Body of pancreas (tissue), 4 donors: ENCODE results near the gene SMIM35. TPM values are rescaled to one million over a fixed set of nuclear protein-coding genes. Genes with fewer than 3 reads are reported as not detected.

Experiments
- ATAC-seq: fragments of 150-250 bp; one replicate; pipeline ENCODE4 v1.9.1; 2016
- DNase-seq, 4 donors: peaks; one replicate each; pipeline ENCODE4 v3.0.0-alpha.2; 2019
- H3K27ac ChIP-seq, 4 donors: fragments of 200-600 bp; sonication (generic); 1 replicate in 3 of 4; 2 replicates in 1 of 4; pipeline versions ENCODE4 v1.5.1 to v1.6.1; 2016 to 2019; ENCODE audit warnings: mild to moderate bottlenecking in 1 of 4, mixed read lengths in 1 of 4, moderate library complexity in 1 of 4
- H3K27me3 ChIP-seq, 2 donors: fragments of 200-600 bp; sonication (generic); one replicate each; pipeline ENCODE4 v1.6.0; 2016; ENCODE audit warnings: mild to moderate bottlenecking in 1 of 2
- H3K36me3 ChIP-seq, 2 donors: fragments of 200-600 bp; sonication (generic); replicated peaks in 1 of 2; 2 replicates each; pipeline ENCODE4 v1.5.1; 2016; ENCODE audit warnings: low read depth in 2 of 2; ENCODE audit not compliant: insufficient read depth in 1 of 2
- H3K4me1 ChIP-seq: fragments of 200-600 bp; sonication (generic); one replicate; pipeline ENCODE4 v1.6.0; 2016
- H3K4me3 ChIP-seq, 2 donors: fragments of 200-600 bp; sonication (generic); 1 replicate in 1 of 2; 2 replicates in 1 of 2; pipeline ENCODE4 v1.5.1; 2016 to 2019
- H3K9me3 ChIP-seq, 3 donors: fragments of 200-600 bp; sonication (generic); 1 replicate in 2 of 3; 2 replicates in 1 of 3; pipeline ENCODE4 v1.5.1; 2016
- POLR2A ChIP-seq, 3 donors: fragments of 450-650 bp; IDR thresholded peaks; one replicate each; pipeline ENCODE4 v1.6.1; 2016; ENCODE audit warnings: antibody characterized with exemption in 3 of 3, mild to moderate bottlenecking in 2 of 3
- whole genome bisulfite sequencing, 2 donors: methylation state at CpG; one replicate each; pipeline ENCODE4 v1.1.5; 2017; 5-methylcytosine and 5-hydroxymethylcytosine counted together
- intact Hi-C: fragments of 100-400 bp; cut with DNase I; formaldehyde crosslinking; loops from one replicate; pipeline ENCODE4 v1.15.1; 2023
- total RNA-seq, 2 donors: library from RNA; depleted of rRNA; stranded (reverse); fragments of >200 nt; gene quantifications; one replicate each; pipeline ENCODE4 v1.1.0, GENCODE V29; 2016
- TF ChIP-seq, protein P1 (sequence below), 7 experiments: fragments of 450-650 bp in 4 of 7; fragments of 200-600 bp in 3 of 7; sonication (generic) in 3 of 7; IDR thresholded peaks; one replicate each; pipeline ENCODE4 v1.5.1; 2016 to 2019; ENCODE audit warnings: antibody characterized with exemption in 7 of 7

Gene SMIM35
- total RNA-seq, 2 donors from 2014 or later, result not detected

- intact Hi-C loops, result no loop called here
- H3K27me3 ChIP-seq, result no peaks in the 10 kb centered on the region
- no peak for ATAC-seq
- no peaks in the 10 kb centered on the region for H3K36me3 ChIP-seq
- no peak overlapping the region for H3K27ac ChIP-seq
- no peak for TF ChIP-seq POLR2A (IDR thresholded peaks at IDR 0.05)
- TF ChIP-seq, protein P1, sequence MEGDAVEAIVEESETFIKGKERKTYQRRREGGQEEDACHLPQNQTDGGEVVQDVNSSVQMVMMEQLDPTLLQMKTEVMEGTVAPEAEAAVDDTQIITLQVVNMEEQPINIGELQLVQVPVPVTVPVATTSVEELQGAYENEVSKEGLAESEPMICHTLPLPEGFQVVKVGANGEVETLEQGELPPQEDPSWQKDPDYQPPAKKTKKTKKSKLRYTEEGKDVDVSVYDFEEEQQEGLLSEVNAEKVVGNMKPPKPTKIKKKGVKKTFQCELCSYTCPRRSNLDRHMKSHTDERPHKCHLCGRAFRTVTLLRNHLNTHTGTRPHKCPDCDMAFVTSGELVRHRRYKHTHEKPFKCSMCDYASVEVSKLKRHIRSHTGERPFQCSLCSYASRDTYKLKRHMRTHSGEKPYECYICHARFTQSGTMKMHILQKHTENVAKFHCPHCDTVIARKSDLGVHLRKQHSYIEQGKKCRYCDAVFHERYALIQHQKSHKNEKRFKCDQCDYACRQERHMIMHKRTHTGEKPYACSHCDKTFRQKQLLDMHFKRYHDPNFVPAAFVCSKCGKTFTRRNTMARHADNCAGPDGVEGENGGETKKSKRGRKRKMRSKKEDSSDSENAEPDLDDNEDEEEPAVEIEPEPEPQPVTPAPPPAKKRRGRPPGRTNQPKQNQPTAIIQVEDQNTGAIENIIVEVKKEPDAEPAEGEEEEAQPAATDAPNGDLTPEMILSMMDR (IDR thresholded peaks at IDR 0.05), result no peak
- H3K4me3 ChIP-seq, result no peak overlapping the region
- no peak for DNase-seq
- 71 to 83% methylated on average over 5 of the region's 5 CpGs for WGBS, 2 donors
- peaks cover 13% of the 10 kb centered on the region for H3K4me1 ChIP-seq
- no peaks in the 10 kb centered on the region for H3K9me3 ChIP-seq
Observed at GRCh38 chr11:117977029-117977428, 109.7 kb downstream of the SMIM35 start.

GRCh38 chr11:117976445-117976844, 110.3 kb downstream of the SMIM35 start:
- Histone ChIP-seq H3K9me3 (no peaks in the 10 kb centered on the region), H3K27me3 (no peaks in the 10 kb centered on the region), H3K4me3 (no peak overlapping the region), H3K27ac (no peak overlapping the region), H3K36me3 (no peaks in the 10 kb centered on the region), H3K4me1 (peaks cover 13% of the 10 kb centered on the region)
- WGBS, 2 donors, result 75 to 84% methylated on average over 4 of the region's 4 CpGs
- intact Hi-C loops, result no loop called here
- DNase-seq, result no peak
- TF ChIP-seq, protein P1 (IDR thresholded peaks at IDR 0.05), result no peak
- no peak for TF ChIP-seq POLR2A (IDR thresholded peaks at IDR 0.05)
- ATAC-seq, result no peak

DNA sequence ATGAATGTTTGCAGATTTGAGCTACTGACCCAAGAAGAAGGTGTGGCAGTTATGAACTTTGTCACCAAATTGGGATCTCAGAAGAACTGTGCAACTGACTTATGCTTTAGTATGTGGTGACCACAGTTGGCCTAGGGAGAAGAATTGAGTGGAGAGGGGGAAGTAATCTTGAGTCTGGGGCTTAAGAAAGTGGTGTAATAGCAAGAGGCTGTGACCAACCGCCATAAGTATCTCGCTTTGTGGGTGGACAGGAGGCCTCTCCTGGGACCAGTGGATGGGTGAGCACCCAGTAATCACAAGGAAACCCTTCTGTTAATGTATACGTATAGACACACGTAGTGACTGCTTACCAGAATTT, 113.3 kb downstream of the SMIM35 start:
- no peak for DNase-seq

DNA sequence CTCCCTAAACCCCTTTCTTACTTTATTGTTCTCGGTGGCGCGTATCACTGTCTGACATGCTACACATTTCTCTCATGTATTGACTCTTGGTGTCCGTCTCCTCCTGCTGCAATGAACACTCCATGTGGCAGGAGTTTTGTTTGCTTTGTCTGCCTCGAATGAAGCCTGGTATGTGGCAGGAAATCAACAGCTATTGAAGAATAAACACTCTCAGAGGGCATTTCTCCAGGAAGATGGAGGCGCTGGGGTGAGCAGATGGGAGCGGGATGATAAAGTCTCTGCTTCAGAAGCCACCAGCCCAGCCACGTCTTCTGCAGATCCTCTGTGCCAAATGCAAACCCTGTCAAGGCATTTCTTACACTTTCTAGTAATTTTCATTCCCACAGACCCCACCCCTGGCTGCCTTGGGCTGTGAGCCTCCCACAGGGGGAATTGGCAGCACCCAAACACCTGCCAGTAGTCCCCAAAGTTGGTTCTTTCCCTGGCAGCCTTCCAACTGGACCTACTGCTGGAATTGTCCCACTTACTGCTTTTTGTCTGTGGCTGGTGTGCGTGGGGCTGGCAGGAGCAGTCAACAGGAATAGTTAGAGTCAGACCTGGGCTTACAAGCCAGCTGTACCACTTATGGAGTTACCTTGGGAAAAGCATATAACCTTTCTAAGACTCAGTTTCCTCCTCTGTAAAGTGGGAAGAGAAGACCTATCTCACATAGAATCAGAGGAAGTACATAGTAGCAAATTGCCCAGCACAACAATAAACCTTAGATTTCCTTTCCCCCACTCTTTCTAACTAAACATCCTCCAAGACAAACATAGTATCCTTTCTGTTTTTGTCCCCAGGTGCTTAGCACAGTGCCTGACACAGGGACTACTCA, 113.9 kb downstream of the SMIM35 start:
- 24 to 26% methylated on average over 9 of the region's 9 CpGs for WGBS, 2 donors
- ATAC-seq (peak; percentile 56), DNase-seq (no peak)
- intact Hi-C loops, result no loop called here
- Histone ChIP-seq H3K9me3 (no peaks in the 10 kb centered on the region), H3K4me3 (no peak overlapping the region), H3K36me3 (no peaks in the 10 kb centered on the region), H3K27ac (no peak overlapping the region), H3K4me1 (peaks cover 13% of the 10 kb centered on the region), H3K27me3 (no peaks in the 10 kb centered on the region)
- TF ChIP-seq, protein P1 (IDR thresholded peaks at IDR 0.05), result no peak
- no peak for TF ChIP-seq POLR2A (IDR thresholded peaks at IDR 0.05)

More for the DNA sequence above, 113.3 kb downstream of the SMIM35 start:
- Histone ChIP-seq H3K4me1 (peaks cover 13% of the 10 kb centered on the region), H3K9me3 (no peaks in the 10 kb centered on the region), H3K36me3 (no peaks in the 10 kb centered on the region), H3K27ac (no peak overlapping the region), H3K4me3 (no peak overlapping the region), H3K27me3 (no peaks in the 10 kb centered on the region)
- TF ChIP-seq POLR2A (IDR thresholded peaks at IDR 0.05), result no peak
- TF ChIP-seq, protein P1 (IDR thresholded peaks at IDR 0.05), result no peak
- no peak for ATAC-seq
- WGBS, 2 donors, result 88 to 90% methylated on average over 4 of the region's 4 CpGs
- intact Hi-C loops, result no loop called here

DNA sequence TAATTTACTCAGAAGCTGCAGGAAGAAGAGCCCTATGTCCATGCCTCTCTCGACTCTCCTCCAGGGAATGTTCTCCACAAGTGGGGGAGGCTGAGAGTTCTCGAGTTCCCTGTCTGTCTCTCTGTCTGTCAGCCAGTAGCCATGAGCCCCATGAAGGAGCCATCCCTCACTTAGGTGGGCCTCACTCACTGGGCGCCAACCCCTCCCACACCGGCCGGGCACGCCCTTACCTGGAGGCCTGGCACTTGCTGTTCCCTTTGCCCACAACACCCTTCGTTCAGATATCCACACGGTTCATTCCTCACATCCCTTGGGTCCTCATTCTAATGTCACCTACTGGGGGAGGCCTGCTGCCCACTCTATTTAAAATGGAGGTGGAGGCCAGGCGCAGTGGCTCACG, 114.7 kb downstream of the SMIM35 start:
- Histone ChIP-seq H3K27me3 (no peaks in the 10 kb centered on the region), H3K36me3 (no peaks in the 10 kb centered on the region), H3K4me3 (no peak overlapping the region), H3K4me1 (peaks cover 13% of the 10 kb centered on the region), H3K27ac (no peak overlapping the region), H3K9me3 (no peaks in the 10 kb centered on the region)
- DNase-seq (no peak), ATAC-seq (no peak)
- TF ChIP-seq, protein P1 (IDR thresholded peaks at IDR 0.05), result no peak
- no peak for TF ChIP-seq POLR2A (IDR thresholded peaks at IDR 0.05)
- WGBS, 2 donors, result 87 to 93% methylated on average over 10 of the region's 10 CpGs
- intact Hi-C loops, result no loop called here
